Effector memory CD8-positive, alpha-beta T cell (primary cell): Measurements from ENCODE around the gene MRAP2.
"Not testable (repeated sequence)": the region's sequence is repeated elsewhere in the genome, so short reads cannot be mapped to it uniquely, and the experiment has no call there.

Experiments
- ATAC-seq: fragments of 150-1000 bp; cut with Tn5 transposase; replicated peaks from 2 replicates; pipeline ENCODE4 v1.10.0; 2021; ENCODE audit warnings: mild to moderate bottlenecking, moderate library complexity
- DNase-seq, 3 experiments: peaks; one replicate each; pipeline ENCODE4 v3.0.0; 2021
- H3K27ac Mint-ChIP-seq, 2 donors: one replicate each; pipeline ENCODE4 v1.8.0; 2022; ENCODE audit warnings: mild to moderate bottlenecking in 2 of 2, mixed read lengths in 2 of 2, moderate library complexity in 2 of 2
- H3K27me3 Mint-ChIP-seq, 2 donors: one replicate each; pipeline ENCODE4 v1.8.0; 2022; ENCODE audit warnings: mixed read lengths in 2 of 2
- H3K36me3 Mint-ChIP-seq: one replicate; pipeline ENCODE4 v1.8.0; 2022; ENCODE audit warnings: mild to moderate bottlenecking, moderate library complexity, mixed read lengths; ENCODE audit not compliant: insufficient read depth
- H3K4me1 Mint-ChIP-seq, 2 donors: one replicate each; pipeline ENCODE4 v1.8.0; 2022; ENCODE audit warnings: low read depth in 2 of 2, mixed read lengths in 2 of 2
- H3K4me3 Mint-ChIP-seq, 2 donors: one replicate each; pipeline ENCODE4 v1.8.0; 2022; ENCODE audit warnings: mild to moderate bottlenecking in 2 of 2, mixed read lengths in 2 of 2, moderate library complexity in 2 of 2
- H3K9me3 Mint-ChIP-seq, 2 donors: one replicate each; pipeline ENCODE4 v1.8.0; 2022; ENCODE audit warnings: mixed read lengths in 2 of 2

The MRAP2 gene

DNA sequence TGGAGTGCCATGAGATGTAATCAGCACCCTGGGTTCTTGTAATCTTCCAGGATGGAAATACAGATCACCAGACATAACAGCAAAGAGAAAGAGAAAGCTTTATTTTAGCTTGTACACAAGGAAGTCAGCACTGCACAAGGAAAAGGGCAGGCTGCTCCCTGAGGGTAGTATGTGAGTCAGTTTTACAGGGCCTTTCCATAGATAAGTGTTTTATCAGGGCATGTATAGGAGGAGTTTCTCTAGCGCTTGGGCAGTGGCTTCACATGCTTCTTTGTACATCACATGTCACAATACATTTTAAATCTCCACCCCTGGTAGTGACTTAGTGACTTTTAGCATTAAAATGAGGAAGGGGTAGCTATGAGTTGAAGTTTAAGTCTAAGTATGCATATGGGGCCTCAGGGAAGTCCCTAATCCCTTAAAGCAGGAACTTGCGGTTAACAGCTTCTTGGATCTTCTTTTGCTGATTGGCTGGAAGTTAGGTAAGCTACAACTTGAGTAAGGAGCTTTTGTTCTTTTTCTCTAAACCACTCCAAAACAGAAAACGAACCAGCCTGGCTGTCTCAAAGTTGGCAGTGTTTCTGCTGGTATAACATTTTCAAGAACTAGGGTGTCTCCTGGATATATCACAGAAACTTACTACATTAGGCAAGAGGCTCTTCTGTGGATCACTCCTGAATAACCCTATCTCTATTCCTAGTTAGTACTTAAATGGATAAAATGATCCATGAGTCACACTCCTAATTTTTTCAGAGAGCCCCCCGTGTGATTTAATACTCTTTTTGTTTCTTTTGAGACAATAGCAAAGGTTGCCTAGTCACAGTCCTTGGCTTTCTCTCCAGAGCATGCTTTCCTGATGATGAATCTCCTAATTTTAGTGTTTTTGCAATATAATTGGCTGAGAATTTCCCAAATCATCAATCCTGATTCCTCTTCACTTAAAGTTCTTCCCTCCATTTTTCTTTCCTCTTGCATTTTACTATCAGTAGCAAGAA lies 60.2 kb downstream of the MRAP2 start:
- H3K27me3 Mint-ChIP-seq, result peaks cover 4 to 9% of the 10 kb centered on the region in 2 donors
- no peak overlapping the region for H3K27ac Mint-ChIP-seq
- H3K4me1 Mint-ChIP-seq, result no peaks in the 10 kb centered on the region
- no peak for ATAC-seq
- no peak overlapping the region for H3K4me3 Mint-ChIP-seq
- H3K9me3 Mint-ChIP-seq, result no peaks in the 10 kb centered on the region
- no peak for DNase-seq
- H3K36me3 Mint-ChIP-seq, result no peaks in the 10 kb centered on the region

GRCh38 chr6:84095156-84095555 lies 61.6 kb downstream of the MRAP2 start:
- no peak for ATAC-seq
- H3K36me3 Mint-ChIP-seq, result no peaks in the 10 kb centered on the region
- H3K27me3 Mint-ChIP-seq, result peaks cover 4 to 12% of the 10 kb centered on the region in 2 donors

GRCh38 chr6:84103029-84103428 lies 69.5 kb downstream of the MRAP2 start:
- no peak overlapping the region for H3K4me3 Mint-ChIP-seq

More at GRCh38 chr6:84095156-84095555, 61.6 kb downstream of the MRAP2 start:
- no peaks in the 10 kb centered on the region for H3K4me1 Mint-ChIP-seq
- H3K27ac Mint-ChIP-seq, result no peak overlapping the region
- H3K9me3 Mint-ChIP-seq, result no peaks in the 10 kb centered on the region
- no peak overlapping the region for H3K4me3 Mint-ChIP-seq
- DNase-seq, result no peak

DNA sequence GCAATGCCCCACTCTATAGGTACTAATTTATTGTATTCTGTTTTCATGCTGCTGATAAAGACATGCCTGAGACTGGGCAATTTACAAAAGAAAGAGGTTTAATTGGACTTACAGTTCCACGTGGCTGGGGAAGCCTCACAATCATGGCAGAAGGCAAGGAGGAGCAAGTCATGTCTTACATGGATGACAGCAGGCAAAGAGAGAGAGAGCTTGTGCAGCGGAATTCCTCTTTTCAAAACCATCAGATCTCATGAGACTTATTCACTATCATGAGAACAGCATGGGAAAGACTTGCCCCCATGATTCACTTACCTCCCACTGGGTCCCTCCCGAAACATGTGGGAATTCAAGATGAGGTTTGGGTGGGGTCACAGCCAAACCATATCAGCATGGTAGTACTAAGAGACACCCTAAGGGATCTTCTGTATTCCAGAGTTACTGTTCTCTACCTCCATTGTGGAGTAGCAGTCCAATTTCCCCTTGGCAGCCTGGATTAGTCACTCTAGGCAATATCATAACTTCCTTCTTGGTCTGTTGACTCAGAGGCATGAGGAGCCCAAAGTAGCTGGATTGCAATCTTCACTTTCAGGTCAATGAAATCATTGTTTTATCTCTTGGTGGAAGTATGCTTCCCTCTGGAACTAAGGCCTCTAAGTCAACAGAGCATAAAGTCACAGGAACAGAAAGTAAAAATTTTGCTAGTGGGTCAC lies 71.8 kb downstream of the MRAP2 start:
- not testable (repeated sequence) for H3K4me3 Mint-ChIP-seq, H3K27ac Mint-ChIP-seq, DNase-seq, H3K4me1 Mint-ChIP-seq, H3K9me3 Mint-ChIP-seq, ATAC-seq, H3K36me3 Mint-ChIP-seq
- H3K27me3 Mint-ChIP-seq, result peaks cover 20 to 26% of the 10 kb centered on the region in 2 donors

More at GRCh38 chr6:84103029-84103428, 69.5 kb downstream of the MRAP2 start:
- Mint-ChIP-seq H3K27ac (no peak overlapping the region), H3K27me3 (peaks cover 16 to 31% of the 10 kb centered on the region in 2 donors), H3K36me3 (no peaks in the 10 kb centered on the region), H3K4me1 (no peaks in the 10 kb centered on the region), H3K9me3 (no peaks in the 10 kb centered on the region)
- ATAC-seq (no peak), DNase-seq (no peak)

- no peaks in the 10 kb centered on the region for H3K4me1 Mint-ChIP-seq
- ATAC-seq (no peak), DNase-seq (no peak)
- peaks cover 12 to 18% of the 10 kb centered on the region in 2 donors for H3K27me3 Mint-ChIP-seq
- no peaks in the 10 kb centered on the region for H3K36me3 Mint-ChIP-seq
- no peak overlapping the region for H3K27ac Mint-ChIP-seq
- no peak overlapping the region for H3K4me3 Mint-ChIP-seq
- H3K9me3 Mint-ChIP-seq, result peaks cover 0 to 2% of the 10 kb centered on the region in 2 donors
Observed at GRCh38 chr6:84107495-84107894, 73.9 kb downstream of the MRAP2 start.

- H3K27ac Mint-ChIP-seq, H3K9me3 Mint-ChIP-seq, H3K4me1 Mint-ChIP-seq, DNase-seq, ATAC-seq, H3K4me3 Mint-ChIP-seq, H3K36me3 Mint-ChIP-seq: not testable (repeated sequence)
- peaks cover 20 to 42% of the 10 kb centered on the region in 2 donors for H3K27me3 Mint-ChIP-seq
Observed at GRCh38 chr6:84111351-84111750, 77.8 kb downstream of the MRAP2 start.

- not testable (repeated sequence) for H3K27ac Mint-ChIP-seq, DNase-seq, ATAC-seq, H3K4me3 Mint-ChIP-seq, H3K4me1 Mint-ChIP-seq, H3K36me3 Mint-ChIP-seq, H3K9me3 Mint-ChIP-seq
- peaks cover 20 to 37% of the 10 kb centered on the region in 2 donors for H3K27me3 Mint-ChIP-seq
Observed at GRCh38 chr6:84114933-84115594, 81.5 kb downstream of the MRAP2 start.

GRCh38 chr6:84118191-84118590 lies 84.6 kb downstream of the MRAP2 start:
- H3K4me1 Mint-ChIP-seq, result no peaks in the 10 kb centered on the region
- DNase-seq, result no peak
- no peak for ATAC-seq
- peaks cover 13 to 23% of the 10 kb centered on the region in 2 donors for H3K27me3 Mint-ChIP-seq
- H3K9me3 Mint-ChIP-seq, result peaks cover 4 to 7% of the 10 kb centered on the region in 2 donors
- H3K36me3 Mint-ChIP-seq, result no peaks in the 10 kb centered on the region
- H3K4me3 Mint-ChIP-seq, result no peak overlapping the region
- no peak overlapping the region for H3K27ac Mint-ChIP-seq

- DNase-seq (no peak), ATAC-seq (no peak)
- Mint-ChIP-seq H3K9me3 (peaks cover 4 to 7% of the 10 kb centered on the region in 2 donors), H3K4me3 (no peak overlapping the region), H3K4me1 (no peaks in the 10 kb centered on the region), H3K27ac (no peak overlapping the region), H3K27me3 (peaks cover 10 to 15% of the 10 kb centered on the region in 2 donors), H3K36me3 (no peaks in the 10 kb centered on the region)
Observed at GRCh38 chr6:84119277-84119676, 85.7 kb downstream of the MRAP2 start.

DNA sequence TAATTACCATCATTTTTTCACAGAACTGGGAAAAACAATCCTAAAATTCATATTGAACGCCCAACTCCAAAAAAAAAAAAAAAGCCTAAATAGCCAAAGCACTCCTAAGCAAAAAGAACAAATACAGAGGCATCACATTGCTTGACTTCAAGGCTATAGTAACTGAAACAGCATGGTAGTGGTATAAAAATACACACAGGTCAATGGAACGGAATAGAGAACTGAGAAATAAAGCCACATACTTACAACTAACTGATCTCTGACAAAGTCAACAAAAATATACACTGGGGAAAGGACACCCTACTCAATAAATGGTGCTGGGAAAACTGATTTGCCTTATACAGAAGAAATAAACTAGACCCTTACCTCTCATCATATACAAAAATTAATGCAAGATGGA lies 89.6 kb downstream of the MRAP2 start:
- no peak for ATAC-seq
- no peaks in the 10 kb centered on the region for H3K4me1 Mint-ChIP-seq
- no peak overlapping the region for H3K27ac Mint-ChIP-seq
- no peaks in the 10 kb centered on the region for H3K27me3 Mint-ChIP-seq
- DNase-seq, result no peak
- H3K4me3 Mint-ChIP-seq, result no peak overlapping the region
- H3K36me3 Mint-ChIP-seq, result peaks cover 6% of the 10 kb centered on the region
- H3K9me3 Mint-ChIP-seq, result no peaks in the 10 kb centered on the region

GRCh38 chr6:84129588-84129987 lies 96.0 kb downstream of the MRAP2 start:
- not testable (repeated sequence) for H3K27me3 Mint-ChIP-seq, ATAC-seq, DNase-seq, H3K4me1 Mint-ChIP-seq, H3K27ac Mint-ChIP-seq, H3K36me3 Mint-ChIP-seq, H3K4me3 Mint-ChIP-seq, H3K9me3 Mint-ChIP-seq

GRCh38 chr6:84133385-84133784 lies 99.8 kb downstream of the MRAP2 start:
- not testable (repeated sequence) for H3K27ac Mint-ChIP-seq, H3K36me3 Mint-ChIP-seq, H3K4me3 Mint-ChIP-seq, H3K4me1 Mint-ChIP-seq, H3K27me3 Mint-ChIP-seq, H3K9me3 Mint-ChIP-seq, ATAC-seq, DNase-seq

GRCh38 chr6:84135291-84135690 lies 101.7 kb downstream of the MRAP2 start:
- Mint-ChIP-seq H3K27me3 (no peaks in the 10 kb centered on the region), H3K9me3 (peaks cover 3 to 8% of the 10 kb centered on the region in 2 donors), H3K4me3 (no peak overlapping the region), H3K27ac (no peak overlapping the region), H3K4me1 (no peaks in the 10 kb centered on the region), H3K36me3 (no peaks in the 10 kb centered on the region)
- ATAC-seq (no peak), DNase-seq (no peak)
